Astrocyte (in vitro differentiated cells and primary cell): ENCODE data around the gene MAST2. TPM values are rescaled to one million over a fixed set of nuclear protein-coding genes. Genes with fewer than 3 reads are reported as not detected.
"Not testable (repeated sequence)": the region's sequence is repeated elsewhere in the genome, so short reads cannot be mapped to it uniquely, and the experiment has no call there.

Experiments
- DNase-seq: peaks from one replicate; pipeline ENCODE4 v3.0.0-alpha.2; 2010; ENCODE audit warnings: low read depth
- FAIRE-seq: peaks from 2 replicates; lab custom pipeline; 2011; peaks lifted over from hg19 to GRCh38; lab: Jason Lieb, UNC
- H2AFZ ChIP-seq: 2 replicates; pipeline ENCODE4 v1.6.0; 2012; ENCODE audit warnings: low read depth, low read length, inconsistent platforms
- H3K27ac ChIP-seq: 2 replicates; pipeline ENCODE4 v1.5.1; 2011; ENCODE audit warnings: low read depth, low read length, inconsistent platforms
- H3K27me3 ChIP-seq: 2 replicates; pipeline ENCODE4 v1.6.0; 2011; ENCODE audit warnings: low read length, inconsistent platforms; ENCODE audit not compliant: insufficient read depth
- H3K36me3 ChIP-seq: 2 replicates; pipeline ENCODE4 v1.5.1; 2011; ENCODE audit warnings: low read length, inconsistent platforms; ENCODE audit not compliant: insufficient read depth
- H3K4me1 ChIP-seq: 2 replicates; pipeline ENCODE4 v1.5.1; 2011; ENCODE audit warnings: low read length, inconsistent platforms; ENCODE audit not compliant: insufficient read depth
- H3K4me2 ChIP-seq: 2 replicates; pipeline ENCODE4 v1.6.0; 2012; ENCODE audit warnings: low read length, inconsistent platforms
- H3K4me3 ChIP-seq: 2 replicates; pipeline ENCODE4 v1.5.1; 2011; ENCODE audit warnings: low read depth, mild to moderate bottlenecking, low read length, inconsistent platforms; ENCODE audit not compliant: insufficient read depth
- H3K79me2 ChIP-seq: 2 replicates; pipeline ENCODE4 v1.6.0; 2012; ENCODE audit warnings: mild to moderate bottlenecking, low read length, inconsistent platforms; ENCODE audit not compliant: insufficient read depth
- H3K9ac ChIP-seq: 2 replicates; pipeline ENCODE4 v1.6.0; 2012; ENCODE audit warnings: mild to moderate bottlenecking, low read length, inconsistent platforms
- H3K9me3 ChIP-seq: 2 replicates; pipeline ENCODE4 v1.5.1; 2012; ENCODE audit warnings: low read depth, mild to moderate bottlenecking, low read length, inconsistent platforms; ENCODE audit not compliant: insufficient read depth
- H4K20me1 ChIP-seq: 2 replicates; pipeline ENCODE4 v1.6.0; 2012; ENCODE audit warnings: low read length, inconsistent platforms; ENCODE audit not compliant: insufficient read depth
- H3K27ac Mint-ChIP-seq: one replicate; pipeline ENCODE4 v1.8.0; 2021; ENCODE audit warnings: mild to moderate bottlenecking, mixed read lengths; ENCODE audit not compliant: unreplicated experiment
- H3K27me3 Mint-ChIP-seq: one replicate; pipeline ENCODE4 v1.8.0; 2021; ENCODE audit warnings: low read depth, mixed read lengths; ENCODE audit not compliant: unreplicated experiment
- H3K36me3 Mint-ChIP-seq: one replicate; pipeline ENCODE4 v1.8.0; 2021; ENCODE audit warnings: low read depth, mixed read lengths; ENCODE audit not compliant: unreplicated experiment
- H3K4me1 Mint-ChIP-seq: one replicate; pipeline ENCODE4 v1.8.0; 2021; ENCODE audit warnings: low read depth, mixed read lengths; ENCODE audit not compliant: unreplicated experiment
- H3K4me3 Mint-ChIP-seq: one replicate; pipeline ENCODE4 v1.8.0; 2021; ENCODE audit warnings: mild to moderate bottlenecking, moderate library complexity, mixed read lengths; ENCODE audit not compliant: unreplicated experiment
- H3K9me3 Mint-ChIP-seq: one replicate; pipeline ENCODE4 v1.8.0; 2021; ENCODE audit warnings: mild to moderate bottlenecking, mixed read lengths; ENCODE audit not compliant: unreplicated experiment
- CTCF ChIP-seq: IDR thresholded peaks from 2 replicates; pipeline ENCODE4 v1.5.1; 2011; ENCODE audit warnings: low read depth, mild to moderate bottlenecking, inconsistent platforms, low read length, moderate library complexity; ENCODE audit not compliant: insufficient read depth
- EZH2 ChIP-seq: IDR thresholded peaks from 2 replicates; pipeline ENCODE4 v1.6.1; 2012; ENCODE audit warnings: mild to moderate bottlenecking, low read length, inconsistent platforms; ENCODE audit not compliant: insufficient read depth
- total RNA-seq: library from RNA; stranded (reverse); gene quantifications from 2 replicates; pipeline ENCODE4 v1.2.1, GENCODE V29; 2021

Gene MAST2
- total RNA-seq, 1 donor from 2014 or later = 41.0 TPM

GRCh38 chr1:45945426-45945825 is 142.0 kb downstream of the MAST2 start:
- H3K4me1 ChIP-seq = no peaks in the 10 kb centered on the region
- no peak overlapping the region for H3K4me2 ChIP-seq
- H3K4me1 Mint-ChIP-seq = peaks cover 3% of the 10 kb centered on the region
- no peak overlapping the region for H3K27ac Mint-ChIP-seq
- peaks cover 9% of the 10 kb centered on the region for H3K36me3 Mint-ChIP-seq
- H3K27ac ChIP-seq = no peak overlapping the region
- H3K4me3 ChIP-seq = no peak overlapping the region
- no peak overlapping the region for H3K4me3 Mint-ChIP-seq
- H3K9ac ChIP-seq = no peak overlapping the region
- FAIRE-seq = no peak
- H3K27me3 ChIP-seq = no peaks in the 10 kb centered on the region
- H3K9me3 ChIP-seq = no peaks in the 10 kb centered on the region
- peak; percentile 81 for DNase-seq
- peaks cover 6% of the 10 kb centered on the region for H4K20me1 ChIP-seq
- H3K27me3 Mint-ChIP-seq = no peaks in the 10 kb centered on the region
- no peaks in the 10 kb centered on the region for H3K9me3 Mint-ChIP-seq
- TF ChIP-seq CTCF = no peak
- no peak for TF ChIP-seq EZH2
- no peak overlapping the region for H2AFZ ChIP-seq
- no peaks in the 10 kb centered on the region for H3K36me3 ChIP-seq
- peaks cover 8% of the 10 kb centered on the region for H3K79me2 ChIP-seq

- H3K4me2 ChIP-seq, H3K9me3 ChIP-seq, H3K4me3 ChIP-seq, H3K9me3 Mint-ChIP-seq, H3K27ac Mint-ChIP-seq, H3K9ac ChIP-seq, H3K79me2 ChIP-seq, H2AFZ ChIP-seq, H3K27me3 ChIP-seq, H3K4me1 ChIP-seq, FAIRE-seq, H3K4me3 Mint-ChIP-seq, DNase-seq, H4K20me1 ChIP-seq, H3K27ac ChIP-seq, H3K36me3 ChIP-seq, H3K27me3 Mint-ChIP-seq: not testable (repeated sequence)
- Mint-ChIP-seq H3K4me1 (peaks cover 24% of the 10 kb centered on the region), H3K36me3 (peaks cover 12% of the 10 kb centered on the region)
Observed at GRCh38 chr1:45949462-45949861, 146.1 kb downstream of the MAST2 start.

- Histone ChIP-seq H2AFZ (no peak overlapping the region), H4K20me1 (no peaks in the 10 kb centered on the region), H3K36me3 (no peaks in the 10 kb centered on the region), H3K9ac (no peak overlapping the region), H3K4me1 (peaks cover 13% of the 10 kb centered on the region), H3K4me2 (no peak overlapping the region), H3K4me3 (no peak overlapping the region), H3K27me3 (no peaks in the 10 kb centered on the region), H3K27ac (no peak overlapping the region), H3K79me2 (peaks cover 3% of the 10 kb centered on the region), H3K9me3 (no peaks in the 10 kb centered on the region)
- Mint-ChIP-seq H3K36me3 (peaks cover 12% of the 10 kb centered on the region), H3K4me1 (peaks cover 30% of the 10 kb centered on the region), H3K27me3 (no peaks in the 10 kb centered on the region), H3K9me3 (no peaks in the 10 kb centered on the region), H3K4me3 (no peak overlapping the region), H3K27ac (no peak overlapping the region)
- TF ChIP-seq CTCF (no peak), EZH2 (no peak)
- FAIRE-seq (no peak), DNase-seq (no peak)
Observed at GRCh38 chr1:45952072-45952471, 148.7 kb downstream of the MAST2 start.
